ENCODE data around the gene ZNF469.

DNA sequence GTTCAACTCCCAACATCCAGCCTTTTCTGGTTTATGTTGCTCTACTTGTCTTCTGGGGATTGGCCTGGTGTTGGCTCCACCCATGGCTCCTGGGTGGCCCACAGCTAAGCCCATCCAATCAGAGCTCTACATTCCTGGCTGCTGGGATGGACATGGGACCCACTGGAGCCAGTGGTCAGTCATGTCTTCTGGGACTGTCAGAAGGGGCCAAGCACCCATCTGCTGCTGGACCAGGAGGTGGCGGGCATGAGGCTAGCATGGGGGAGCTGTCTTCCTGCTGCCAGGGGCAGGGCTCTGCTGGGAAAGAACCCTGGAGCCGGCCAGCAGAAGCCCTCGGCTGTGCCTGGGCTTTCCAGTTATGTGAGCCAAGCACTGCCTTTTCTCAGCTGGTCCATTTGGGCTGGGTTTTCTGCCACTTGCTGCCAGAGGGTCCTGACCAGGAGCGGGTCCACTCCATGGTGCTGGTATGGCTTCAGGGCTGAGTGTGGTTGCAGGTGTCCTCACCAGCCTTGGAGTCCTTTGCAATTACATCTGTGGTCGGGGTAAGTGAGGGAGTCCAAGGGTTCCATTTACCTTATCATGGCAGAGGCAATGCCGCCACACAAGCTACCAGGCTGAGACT lies 17.4 kb upstream of the ZNF469 start:
- TF ChIP-seq, protein P1, sequence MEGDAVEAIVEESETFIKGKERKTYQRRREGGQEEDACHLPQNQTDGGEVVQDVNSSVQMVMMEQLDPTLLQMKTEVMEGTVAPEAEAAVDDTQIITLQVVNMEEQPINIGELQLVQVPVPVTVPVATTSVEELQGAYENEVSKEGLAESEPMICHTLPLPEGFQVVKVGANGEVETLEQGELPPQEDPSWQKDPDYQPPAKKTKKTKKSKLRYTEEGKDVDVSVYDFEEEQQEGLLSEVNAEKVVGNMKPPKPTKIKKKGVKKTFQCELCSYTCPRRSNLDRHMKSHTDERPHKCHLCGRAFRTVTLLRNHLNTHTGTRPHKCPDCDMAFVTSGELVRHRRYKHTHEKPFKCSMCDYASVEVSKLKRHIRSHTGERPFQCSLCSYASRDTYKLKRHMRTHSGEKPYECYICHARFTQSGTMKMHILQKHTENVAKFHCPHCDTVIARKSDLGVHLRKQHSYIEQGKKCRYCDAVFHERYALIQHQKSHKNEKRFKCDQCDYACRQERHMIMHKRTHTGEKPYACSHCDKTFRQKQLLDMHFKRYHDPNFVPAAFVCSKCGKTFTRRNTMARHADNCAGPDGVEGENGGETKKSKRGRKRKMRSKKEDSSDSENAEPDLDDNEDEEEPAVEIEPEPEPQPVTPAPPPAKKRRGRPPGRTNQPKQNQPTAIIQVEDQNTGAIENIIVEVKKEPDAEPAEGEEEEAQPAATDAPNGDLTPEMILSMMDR (IDR thresholded peaks at IDR 0.05; ENCODE audit: low read depth, low read length, missing input control): no peak
- TF ChIP-seq TAF1 (conservative IDR thresholded peaks at IDR 0.05) (no peak), GABPA (IDR thresholded peaks at IDR 0.05 in 1 of 2, conservative IDR thresholded peaks at IDR 0.05 in 1 of 2) (no peak), FOXA1 (IDR thresholded peaks at IDR 0.05) (no peak), RAD21 (IDR thresholded peaks at IDR 0.05) (no peak)
- TF ChIP-seq, protein P2, sequence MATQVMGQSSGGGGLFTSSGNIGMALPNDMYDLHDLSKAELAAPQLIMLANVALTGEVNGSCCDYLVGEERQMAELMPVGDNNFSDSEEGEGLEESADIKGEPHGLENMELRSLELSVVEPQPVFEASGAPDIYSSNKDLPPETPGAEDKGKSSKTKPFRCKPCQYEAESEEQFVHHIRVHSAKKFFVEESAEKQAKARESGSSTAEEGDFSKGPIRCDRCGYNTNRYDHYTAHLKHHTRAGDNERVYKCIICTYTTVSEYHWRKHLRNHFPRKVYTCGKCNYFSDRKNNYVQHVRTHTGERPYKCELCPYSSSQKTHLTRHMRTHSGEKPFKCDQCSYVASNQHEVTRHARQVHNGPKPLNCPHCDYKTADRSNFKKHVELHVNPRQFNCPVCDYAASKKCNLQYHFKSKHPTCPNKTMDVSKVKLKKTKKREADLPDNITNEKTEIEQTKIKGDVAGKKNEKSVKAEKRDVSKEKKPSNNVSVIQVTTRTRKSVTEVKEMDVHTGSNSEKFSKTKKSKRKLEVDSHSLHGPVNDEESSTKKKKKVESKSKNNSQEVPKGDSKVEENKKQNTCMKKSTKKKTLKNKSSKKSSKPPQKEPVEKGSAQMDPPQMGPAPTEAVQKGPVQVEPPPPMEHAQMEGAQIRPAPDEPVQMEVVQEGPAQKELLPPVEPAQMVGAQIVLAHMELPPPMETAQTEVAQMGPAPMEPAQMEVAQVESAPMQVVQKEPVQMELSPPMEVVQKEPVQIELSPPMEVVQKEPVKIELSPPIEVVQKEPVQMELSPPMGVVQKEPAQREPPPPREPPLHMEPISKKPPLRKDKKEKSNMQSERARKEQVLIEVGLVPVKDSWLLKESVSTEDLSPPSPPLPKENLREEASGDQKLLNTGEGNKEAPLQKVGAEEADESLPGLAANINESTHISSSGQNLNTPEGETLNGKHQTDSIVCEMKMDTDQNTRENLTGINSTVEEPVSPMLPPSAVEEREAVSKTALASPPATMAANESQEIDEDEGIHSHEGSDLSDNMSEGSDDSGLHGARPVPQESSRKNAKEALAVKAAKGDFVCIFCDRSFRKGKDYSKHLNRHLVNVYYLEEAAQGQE (IDR thresholded peaks at IDR 0.05): no peak
- TF ChIP-seq, protein P3, sequence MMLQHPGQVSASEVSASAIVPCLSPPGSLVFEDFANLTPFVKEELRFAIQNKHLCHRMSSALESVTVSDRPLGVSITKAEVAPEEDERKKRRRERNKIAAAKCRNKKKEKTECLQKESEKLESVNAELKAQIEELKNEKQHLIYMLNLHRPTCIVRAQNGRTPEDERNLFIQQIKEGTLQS (IDR thresholded peaks at IDR 0.05): no peak
